ENCODE results near the gene CALCOCO2. TPM values are rescaled to one million over a fixed set of nuclear protein-coding genes. Genes with fewer than 3 reads are reported as not detected.
"Not testable (repeated sequence)": the region's sequence is repeated elsewhere in the genome, so short reads cannot be mapped to it uniquely, and the experiment has no call there.

The CALCOCO2 gene
- total RNA-seq, 1 donor: 98.9 TPM

DNA sequence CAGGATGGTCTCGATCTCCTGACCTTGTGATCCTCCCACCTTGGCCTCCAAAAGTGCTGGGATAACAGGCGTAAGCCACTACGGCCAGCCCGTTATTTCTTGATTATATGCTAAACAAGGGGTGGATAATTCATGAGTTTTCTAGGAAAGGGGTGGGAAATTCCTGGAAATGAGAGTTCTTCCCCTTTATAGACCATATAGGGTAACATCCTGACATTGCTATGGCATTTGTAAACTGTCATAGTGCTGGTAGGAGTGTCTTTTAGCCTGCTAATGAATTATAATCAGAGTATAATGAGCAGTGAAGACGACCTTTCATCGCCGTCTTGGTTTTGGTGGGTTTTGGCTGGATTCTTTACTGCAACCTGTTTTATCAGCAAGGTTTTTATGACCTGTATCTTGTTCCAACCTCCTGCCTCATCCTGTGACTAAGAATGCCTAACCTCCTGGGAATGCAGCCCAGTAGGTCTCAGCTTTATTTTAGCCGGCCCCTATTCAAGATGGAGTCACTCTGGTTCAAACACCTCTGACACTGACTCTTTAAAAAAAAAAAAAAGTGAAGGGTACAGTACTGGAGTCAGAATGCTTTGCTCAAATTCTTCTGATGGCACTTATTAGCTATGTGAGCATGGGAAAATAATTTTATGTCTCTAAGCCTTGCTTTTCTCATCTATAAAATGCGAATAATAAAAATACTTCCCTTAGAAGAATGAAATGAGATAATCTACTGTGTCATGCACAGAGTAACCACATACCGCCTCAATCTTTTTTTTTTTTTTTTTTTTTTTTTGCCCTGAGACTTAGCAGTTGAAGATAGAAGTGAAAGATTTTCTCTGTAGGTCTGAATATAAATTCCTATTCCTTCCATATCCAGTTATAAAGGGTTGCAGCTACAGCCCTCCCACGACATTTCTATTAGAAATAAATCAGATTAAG lies 5.1 kb upstream of the CALCOCO2 start:
- H3K4me3 ChIP-seq (ENCODE audit: low read depth, low read length): no peak overlapping the region
- DNase-seq (ENCODE audit: low read depth): no peak
- TF ChIP-seq, protein P1, sequence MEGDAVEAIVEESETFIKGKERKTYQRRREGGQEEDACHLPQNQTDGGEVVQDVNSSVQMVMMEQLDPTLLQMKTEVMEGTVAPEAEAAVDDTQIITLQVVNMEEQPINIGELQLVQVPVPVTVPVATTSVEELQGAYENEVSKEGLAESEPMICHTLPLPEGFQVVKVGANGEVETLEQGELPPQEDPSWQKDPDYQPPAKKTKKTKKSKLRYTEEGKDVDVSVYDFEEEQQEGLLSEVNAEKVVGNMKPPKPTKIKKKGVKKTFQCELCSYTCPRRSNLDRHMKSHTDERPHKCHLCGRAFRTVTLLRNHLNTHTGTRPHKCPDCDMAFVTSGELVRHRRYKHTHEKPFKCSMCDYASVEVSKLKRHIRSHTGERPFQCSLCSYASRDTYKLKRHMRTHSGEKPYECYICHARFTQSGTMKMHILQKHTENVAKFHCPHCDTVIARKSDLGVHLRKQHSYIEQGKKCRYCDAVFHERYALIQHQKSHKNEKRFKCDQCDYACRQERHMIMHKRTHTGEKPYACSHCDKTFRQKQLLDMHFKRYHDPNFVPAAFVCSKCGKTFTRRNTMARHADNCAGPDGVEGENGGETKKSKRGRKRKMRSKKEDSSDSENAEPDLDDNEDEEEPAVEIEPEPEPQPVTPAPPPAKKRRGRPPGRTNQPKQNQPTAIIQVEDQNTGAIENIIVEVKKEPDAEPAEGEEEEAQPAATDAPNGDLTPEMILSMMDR (IDR thresholded peaks at IDR 0.05; ENCODE audit: insufficient read depth, low read depth, low read length): no peak

DNA sequence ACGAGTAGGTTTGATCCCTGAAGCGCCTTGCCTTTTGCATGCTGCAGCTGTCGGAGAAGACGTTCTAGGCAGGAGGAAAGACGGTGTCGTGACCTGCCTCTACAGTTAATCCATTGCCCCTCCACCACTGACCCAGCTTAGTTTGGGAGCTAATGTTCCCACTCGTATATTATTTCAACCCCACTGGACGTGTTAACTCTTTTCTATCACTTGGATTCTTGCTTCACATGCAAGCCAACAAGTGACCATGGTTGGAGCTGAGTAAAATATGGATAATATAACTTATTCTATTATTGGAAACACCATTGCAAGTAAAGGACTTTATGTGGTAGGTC lies 681 bp downstream of the CALCOCO2 start:
- DNase-seq (ENCODE audit: low read depth): no peak
- TF ChIP-seq, protein P1 (IDR thresholded peaks at IDR 0.05; ENCODE audit: insufficient read depth, low read depth, low read length): no peak
- H3K4me3 ChIP-seq (ENCODE audit: low read depth, low read length): peak overlapping the region; percentile 99

DNA sequence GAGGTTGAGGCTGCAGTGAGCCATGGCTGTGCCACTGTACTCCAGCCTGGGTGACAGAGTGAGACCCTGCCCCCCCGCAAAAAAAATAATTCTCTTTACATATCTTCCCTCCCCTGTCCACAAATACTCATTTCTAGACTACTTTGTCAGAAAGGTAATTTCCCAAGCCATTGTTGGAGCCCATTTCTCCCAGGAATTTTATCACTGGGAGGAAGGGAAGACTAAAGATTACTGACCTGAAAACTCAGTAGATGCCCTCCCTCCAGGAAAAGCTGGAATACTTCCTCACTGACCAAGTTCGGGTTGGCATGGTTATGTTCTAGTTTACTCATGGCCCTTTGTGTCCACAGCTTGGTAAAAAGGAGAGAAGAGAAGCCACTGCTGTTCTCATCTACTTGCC lies 4.1 kb downstream of the CALCOCO2 start:
- no peak overlapping the region for H3K4me3 ChIP-seq (ENCODE audit: low read depth, low read length)
- no peak for DNase-seq (ENCODE audit: low read depth)
- TF ChIP-seq, protein P1 (IDR thresholded peaks at IDR 0.05; ENCODE audit: insufficient read depth, low read depth, low read length): no peak

DNA sequence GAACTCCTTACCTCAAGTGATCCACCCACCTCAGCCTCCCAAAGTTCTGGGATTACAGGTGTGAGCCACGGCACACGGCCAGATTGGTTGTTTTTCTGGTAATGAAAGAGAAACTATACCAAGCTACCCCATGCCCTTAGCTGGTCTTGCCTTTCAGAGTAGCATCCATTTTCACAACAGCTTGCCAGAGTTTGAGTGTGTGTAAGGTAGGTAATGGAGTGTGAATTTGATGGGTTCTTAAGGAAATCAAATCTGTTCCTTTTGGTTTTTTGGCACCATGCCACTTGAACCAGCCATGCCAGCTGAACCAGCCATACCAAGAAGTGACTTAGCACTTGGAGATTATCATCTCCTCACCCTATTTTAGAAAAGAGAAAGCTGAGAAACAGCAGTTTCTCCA lies 5.1 kb downstream of the CALCOCO2 start:
- TF ChIP-seq, protein P1 (IDR thresholded peaks at IDR 0.05; ENCODE audit: insufficient read depth, low read depth, low read length): no peak
- no peak overlapping the region for H3K4me3 ChIP-seq (ENCODE audit: low read depth, low read length)
- DNase-seq (ENCODE audit: low read depth): no peak

DNA sequence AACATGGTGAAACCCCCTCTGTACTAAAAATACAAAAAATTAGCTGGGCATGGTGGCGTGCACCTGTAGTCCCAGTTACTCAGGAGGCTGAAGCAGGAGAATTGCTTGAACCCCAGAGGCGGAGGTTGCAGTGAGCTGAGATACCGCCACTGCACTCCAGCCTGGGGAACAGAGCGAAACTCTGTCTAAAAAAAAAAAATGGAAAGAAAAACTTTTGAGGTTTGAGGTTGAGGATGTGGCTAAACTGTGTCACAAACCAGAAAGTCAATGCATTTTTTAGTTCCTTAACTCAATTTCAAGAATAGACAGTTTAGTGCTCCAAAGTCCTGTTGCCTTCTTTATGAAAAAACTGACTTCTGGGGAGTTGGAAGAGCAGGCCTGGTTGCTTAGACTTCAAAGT lies 6.6 kb downstream of the CALCOCO2 start:
- H3K4me3 ChIP-seq (ENCODE audit: low read depth, low read length); DNase-seq (ENCODE audit: low read depth): not testable (repeated sequence)

DNA sequence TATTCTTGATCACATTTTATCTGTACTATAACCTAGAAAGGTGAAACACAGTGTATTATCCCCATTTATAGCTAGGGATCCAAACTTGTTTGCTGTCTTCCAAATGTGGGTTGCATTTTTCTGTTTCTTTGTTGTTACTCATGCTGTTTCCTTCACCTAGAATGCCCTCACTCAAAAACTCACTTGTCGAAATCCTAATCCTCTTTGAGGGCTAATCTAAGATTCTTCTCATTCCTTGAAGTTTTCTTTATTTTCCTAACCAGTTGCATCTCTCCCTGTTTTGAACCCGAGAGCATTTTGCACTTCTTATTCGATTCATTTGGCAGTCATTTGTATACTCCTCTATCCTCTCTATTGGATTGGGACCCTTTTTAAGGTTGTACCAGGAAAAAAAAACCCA lies 9.6 kb downstream of the CALCOCO2 start:
- DNase-seq (ENCODE audit: low read depth): peak; percentile 26
- H3K4me3 ChIP-seq (ENCODE audit: low read depth, low read length): peak overlapping the region; percentile 49

DNA sequence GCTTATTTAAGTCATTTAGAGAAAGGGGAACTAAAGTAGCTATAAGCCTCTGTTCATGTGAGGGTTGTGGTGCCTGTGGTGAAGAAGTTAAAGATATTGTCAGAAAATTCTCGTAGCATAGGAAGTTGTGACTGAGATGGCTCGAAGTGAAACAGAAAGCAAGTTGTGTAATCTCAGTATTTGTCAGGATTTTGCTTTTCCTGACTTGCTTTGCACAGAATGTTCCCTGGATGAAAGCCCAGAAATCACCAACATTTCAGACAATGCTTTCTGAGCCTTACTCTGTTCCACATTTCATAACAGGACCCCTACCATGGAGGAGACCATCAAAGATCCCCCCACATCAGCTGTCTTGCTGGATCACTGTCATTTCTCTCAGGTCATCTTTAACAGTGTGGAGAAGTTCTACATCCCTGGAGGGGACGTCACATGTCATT lies 10.6 kb downstream of the CALCOCO2 start:
- peak; percentile 88 for DNase-seq (ENCODE audit: low read depth)
- TF ChIP-seq, protein P1 (IDR thresholded peaks at IDR 0.05; ENCODE audit: insufficient read depth, low read depth, low read length): no peak
- H3K4me3 ChIP-seq (ENCODE audit: low read depth, low read length): peak overlapping the region; percentile 49

More for the DNA sequence above, 9.6 kb downstream of the CALCOCO2 start:
- TF ChIP-seq, protein P1 (IDR thresholded peaks at IDR 0.05; ENCODE audit: insufficient read depth, low read depth, low read length): no peak

All from fibroblast of villous mesenchyme (primary cell).